GM21447 (cell line): Measurements from ENCODE around the gene ELK3.

Source experiments
- ATAC-seq: cut with Tn5 transposase; IDR thresholded peaks from one replicate; pipeline ENCODE4 v1.9.1; 2021; ENCODE audit not compliant: unreplicated experiment

ELK3 gene

GRCh38 chr12:96234591-96235483 lies 40.7 kb downstream of the ELK3 start:
- ATAC-seq = no peak

GRCh38 chr12:96235484-96235826 lies 41.3 kb downstream of the ELK3 start:
- ATAC-seq = no peak

- ATAC-seq = no peak
These were observed 42.1 kb downstream of the ELK3 start for GRCh38 chr12:96236221-96236822.

- no peak for ATAC-seq
These were observed 42.9 kb downstream of the ELK3 start for GRCh38 chr12:96237035-96237434.

GRCh38 chr12:96237465-96238077 lies 43.4 kb downstream of the ELK3 start:
- ATAC-seq = no peak

- no peak for ATAC-seq
These were observed 44.3 kb downstream of the ELK3 start for GRCh38 chr12:96238336-96239047.

GRCh38 chr12:96239711-96240635 lies 45.8 kb downstream of the ELK3 start:
- no peak for ATAC-seq

- no peak for ATAC-seq
These were observed 46.5 kb downstream of the ELK3 start for GRCh38 chr12:96240656-96241055.

GRCh38 chr12:96241431-96241830 lies 47.3 kb downstream of the ELK3 start:
- no peak for ATAC-seq

- no peak for ATAC-seq
These were observed 47.7 kb downstream of the ELK3 start for GRCh38 chr12:96241846-96242256.

- no peak for ATAC-seq
These were observed 48.4 kb downstream of the ELK3 start for GRCh38 chr12:96242597-96242996.

GRCh38 chr12:96244826-96245225 lies 50.7 kb downstream of the ELK3 start:
- no peak for ATAC-seq

- ATAC-seq = no peak
These were observed 52.8 kb downstream of the ELK3 start for GRCh38 chr12:96246926-96247505.

GRCh38 chr12:96247563-96247962 lies 53.4 kb downstream of the ELK3 start:
- no peak for ATAC-seq

GRCh38 chr12:96248136-96248931 lies 54.2 kb downstream of the ELK3 start:
- no peak for ATAC-seq

- no peak for ATAC-seq
These were observed 55.3 kb downstream of the ELK3 start for GRCh38 chr12:96249196-96250118.

- ATAC-seq = no peak
These were observed 56.0 kb downstream of the ELK3 start for GRCh38 chr12:96250119-96250685.

- ATAC-seq = no peak
These were observed 60.9 kb downstream of the ELK3 start for GRCh38 chr12:96255077-96255476.
